SK-N-SH (cell line): Measurements from ENCODE around the gene CYB561.

ENCODE experiments used
- CTCF ChIP-seq: fragments of 200-600 bp; sonication (generic); IDR thresholded peaks from 2 replicates; pipeline ENCODE4 v1.6.1; 2017; ENCODE audit warnings: antibody characterized with exemption, mild to moderate bottlenecking, moderate library complexity
- MXI1 ChIP-seq: IDR thresholded peaks from 2 replicates; pipeline ENCODE4 v1.6.1; 2012; ENCODE audit warnings: mild to moderate bottlenecking, low read depth, low read length, improper control_type of control experiment
- NFIC ChIP-seq: IDR thresholded peaks from 2 replicates; pipeline ENCODE4 v1.4.0; 2012; ENCODE audit warnings: borderline replicate concordance
- POLR2AphosphoS5 ChIP-seq: IDR thresholded peaks from 2 replicates; pipeline ENCODE4 v1.6.1; 2012; ENCODE audit warnings: low read depth, low read length
- REST ChIP-seq: IDR thresholded peaks from 2 replicates; pipeline ENCODE4 v1.6.1; 2012; ENCODE audit warnings: mild to moderate bottlenecking, low read depth, low read length, moderate library complexity
- SMC3 ChIP-seq: IDR thresholded peaks from 2 replicates; pipeline ENCODE4 v1.6.1; 2012; ENCODE audit warnings: low read depth, low read length, improper control_type of control experiment
- YY1 ChIP-seq: IDR thresholded peaks from 2 replicates; pipeline ENCODE4 v1.4.0; 2012; ENCODE audit warnings: low read depth, mild to moderate bottlenecking

GRCh38 chr17:63430223-63430622 is 15.9 kb downstream of the CYB561 start:
- no peak for TF ChIP-seq CTCF
- TF ChIP-seq REST, result no peak
- TF ChIP-seq YY1, result no peak
- TF ChIP-seq MXI1, result no peak
- no peak for TF ChIP-seq NFIC
- TF ChIP-seq SMC3, result no peak
- no peak for TF ChIP-seq POLR2AphosphoS5
